HG02623 (cell line): ENCODE measurements around the gene TGFB1I1.
"Not testable (repeated sequence)": the region's sequence is repeated elsewhere in the genome, so short reads cannot be mapped to it uniquely, and the experiment has no call there.

Experiments used
- ATAC-seq: cut with Tn5 transposase; IDR thresholded peaks from one replicate; pipeline ENCODE4 v1.9.1; 2021; ENCODE audit warnings: moderate library complexity; ENCODE audit not compliant: unreplicated experiment

Gene TGFB1I1

GRCh38 chr16:31471875-31472708 is at the start of gene TGFB1I1:
Gene TGFB1I1 (plus strand): TSS chr16:31472152. CDS start chr16:31472189, 37 bp downstream.
- ATAC-seq: no peak

DNA sequence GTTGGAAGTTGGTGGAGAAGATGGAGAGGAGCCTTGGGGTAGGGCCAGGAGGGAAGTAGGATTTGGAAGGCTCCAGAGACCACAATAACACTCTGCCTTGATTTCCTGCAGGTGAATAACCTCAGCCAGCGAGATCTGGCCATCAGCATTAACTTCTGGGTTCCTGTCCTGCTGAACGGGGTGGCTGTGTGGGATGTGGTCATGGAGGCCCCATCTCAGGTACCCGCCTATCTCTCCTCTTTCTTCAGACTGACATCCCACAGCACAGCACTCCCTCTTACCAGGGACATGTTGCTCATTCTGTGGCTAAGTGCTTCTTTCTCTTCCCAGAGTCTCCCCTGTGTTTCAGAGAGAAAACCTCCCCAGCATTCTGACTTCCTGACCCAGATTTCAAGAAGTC is 48.7 kb upstream of the TGFB1I1 start:
- no peak for ATAC-seq

DNA sequence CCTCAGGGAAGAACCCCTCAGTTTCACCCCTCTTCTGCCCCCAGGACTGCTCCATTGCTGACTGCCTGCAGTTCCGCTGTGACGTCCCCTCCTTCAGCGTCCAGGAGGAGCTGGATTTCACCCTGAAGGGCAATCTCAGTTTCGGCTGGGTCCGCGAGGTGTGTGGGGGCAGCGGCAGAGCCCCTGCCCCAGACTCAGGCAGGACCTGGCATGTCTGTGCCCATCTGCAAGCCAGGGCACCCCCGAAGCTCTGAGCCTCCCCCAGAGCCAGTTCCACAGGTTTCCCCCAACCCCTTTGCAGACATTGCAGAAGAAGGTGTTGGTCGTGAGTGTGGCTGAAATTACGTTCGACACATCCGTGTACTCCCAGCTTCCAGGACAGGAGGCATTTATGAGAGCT is 48.2 kb upstream of the TGFB1I1 start:
- ATAC-seq: no peak

GRCh38 chr16:31427441-31428278 is 44.3 kb upstream of the TGFB1I1 start:
- ATAC-seq: no peak

DNA sequence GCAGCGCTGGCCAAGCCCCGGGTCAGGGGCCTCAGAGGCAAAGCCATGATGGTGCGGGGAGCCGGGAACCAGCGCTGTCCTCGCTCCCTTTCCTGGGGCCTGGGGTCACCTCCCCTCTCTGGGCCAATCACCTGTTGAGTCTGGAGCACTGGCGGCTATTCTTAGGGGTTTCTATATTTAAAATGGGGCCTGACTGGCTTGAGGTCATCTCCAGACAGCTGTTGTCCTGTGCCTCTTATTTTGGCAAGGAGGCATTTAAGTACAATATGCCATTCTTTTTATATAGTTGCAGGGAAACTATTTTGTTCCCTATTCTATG is 43.7 kb upstream of the TGFB1I1 start, which contains the start of gene COX6A2:
COX6A2 (minus strand) TSS at position 82 of the 319 bp plus-strand sequence; CDS start at position 47, 35 bp downstream.
- ATAC-seq: no peak

DNA sequence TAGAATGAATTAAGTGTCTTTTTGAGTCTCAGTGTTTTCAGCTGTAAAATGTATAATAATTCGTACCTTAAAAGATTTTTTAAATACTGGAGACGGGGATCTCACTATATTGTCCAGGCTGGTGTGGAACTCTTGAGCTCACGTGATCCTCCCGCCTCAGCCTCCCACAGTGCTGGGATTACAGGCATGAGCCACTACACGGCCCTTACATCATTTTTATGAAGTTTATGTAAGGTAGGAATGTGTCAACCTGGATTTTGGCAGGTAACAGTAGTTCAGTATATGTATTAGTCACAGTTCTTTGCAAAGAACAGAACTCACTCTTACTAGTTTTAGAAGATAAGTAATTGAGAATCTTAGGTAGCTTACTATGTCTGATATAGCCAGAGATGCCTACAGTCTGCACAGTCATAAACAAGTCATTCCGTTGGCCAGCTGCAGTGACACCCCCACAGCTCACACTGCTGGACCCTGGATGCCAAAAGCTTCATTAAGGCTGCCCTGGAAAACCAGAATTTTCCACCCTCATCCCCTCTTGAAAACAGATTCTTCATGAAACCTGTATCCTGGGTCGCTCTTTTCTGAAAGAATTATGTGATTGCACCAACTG is 43.2 kb upstream of the TGFB1I1 start:
- no peak for ATAC-seq

DNA sequence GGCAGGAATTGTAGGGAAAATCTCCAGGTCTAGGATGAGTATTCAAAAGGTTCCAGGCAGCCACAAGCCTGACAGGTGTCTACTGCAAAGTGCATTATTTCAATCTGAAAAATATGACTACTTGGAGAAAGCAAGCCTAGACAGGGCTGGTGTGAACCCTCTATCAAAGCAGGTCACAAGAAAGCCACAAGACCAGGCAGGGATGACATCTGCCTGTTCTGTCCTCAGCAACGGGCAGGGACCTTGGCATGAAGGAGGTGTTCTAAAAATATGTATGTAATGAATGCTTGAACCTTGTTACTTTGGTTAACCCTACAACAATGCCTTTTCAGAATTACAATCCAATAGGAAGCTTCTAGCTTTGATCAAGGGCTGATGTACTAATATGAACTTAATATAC is 42.6 kb upstream of the TGFB1I1 start:
- no peak for ATAC-seq

- no peak for ATAC-seq
These were observed 42.2 kb upstream of the TGFB1I1 start for GRCh38 chr16:31429796-31430195.

DNA sequence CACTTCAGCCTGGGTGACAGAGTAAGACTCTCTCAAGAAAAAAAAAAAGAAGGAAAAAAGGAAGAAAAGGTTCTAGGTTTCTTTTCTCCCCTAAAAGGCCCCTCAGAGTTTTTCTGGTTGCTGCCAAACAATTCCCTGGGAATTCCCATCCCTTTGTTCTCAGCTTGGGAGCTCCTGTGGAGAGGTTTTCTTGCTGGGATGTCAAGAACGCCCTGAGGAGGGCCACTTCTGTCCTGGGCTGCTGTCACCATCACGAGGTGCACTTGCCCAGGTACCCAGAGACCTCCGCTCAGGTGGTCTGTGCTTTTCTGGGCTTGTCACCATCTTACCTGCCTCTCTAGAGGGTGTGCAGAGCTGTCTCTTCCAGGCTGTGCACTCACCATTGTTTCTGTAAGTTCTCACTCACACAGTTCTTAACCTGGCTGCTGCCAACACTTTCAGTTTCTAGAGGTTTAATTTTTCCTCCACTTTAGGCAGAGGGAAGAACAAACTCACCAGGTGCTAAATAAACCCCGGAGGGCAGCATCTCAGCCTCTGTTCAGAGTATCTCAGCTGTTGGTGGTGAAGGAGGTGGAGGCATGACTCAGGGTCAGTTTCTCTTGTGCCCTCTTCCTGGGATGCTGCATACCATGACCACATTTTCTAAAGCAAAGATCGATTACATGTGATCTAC is 41.4 kb upstream of the TGFB1I1 start:
- no peak for ATAC-seq

DNA sequence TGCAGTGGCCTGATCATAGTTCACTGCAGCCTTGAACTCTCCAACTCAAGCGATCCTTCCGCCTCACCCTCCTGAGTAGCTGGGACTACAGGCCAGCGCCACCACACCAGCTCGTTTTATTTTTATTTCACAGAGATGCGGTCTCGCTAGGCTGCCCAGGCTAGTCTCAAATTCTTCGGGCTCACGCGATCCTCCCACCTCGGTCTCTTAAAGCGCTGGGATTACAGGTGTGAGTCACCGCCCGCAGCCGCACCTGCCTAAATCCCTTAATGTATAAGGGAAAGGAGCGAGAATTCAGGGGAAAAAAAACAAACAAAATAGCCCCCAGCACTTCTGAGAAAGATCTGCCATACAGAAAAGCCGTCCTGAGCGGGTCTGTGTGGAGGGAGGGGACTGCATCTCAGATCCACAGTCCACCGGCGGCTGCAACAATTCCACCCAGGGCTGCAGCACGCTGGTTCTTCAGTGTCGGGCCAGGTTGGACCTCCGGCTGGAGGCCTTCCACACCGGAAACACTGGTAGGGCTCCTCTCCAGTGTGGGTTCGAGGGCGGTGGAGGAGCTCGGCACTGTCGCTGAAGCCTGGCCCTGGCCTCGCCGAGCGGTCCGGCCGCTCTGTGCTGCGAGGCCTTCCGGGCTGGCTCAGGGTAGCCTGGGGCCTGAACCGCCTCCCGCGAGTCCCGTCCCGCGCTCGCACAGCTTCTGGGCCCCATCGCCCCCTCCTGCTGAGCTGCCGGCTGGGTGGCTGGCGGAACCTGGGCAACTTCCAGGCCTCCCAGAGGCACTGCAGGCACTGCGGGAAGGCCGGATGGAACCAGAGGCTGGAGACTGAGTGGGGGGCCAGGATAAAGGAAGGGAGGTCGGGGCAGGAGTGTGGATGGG is 36.4 kb upstream of the TGFB1I1 start:
- ATAC-seq: no peak

DNA sequence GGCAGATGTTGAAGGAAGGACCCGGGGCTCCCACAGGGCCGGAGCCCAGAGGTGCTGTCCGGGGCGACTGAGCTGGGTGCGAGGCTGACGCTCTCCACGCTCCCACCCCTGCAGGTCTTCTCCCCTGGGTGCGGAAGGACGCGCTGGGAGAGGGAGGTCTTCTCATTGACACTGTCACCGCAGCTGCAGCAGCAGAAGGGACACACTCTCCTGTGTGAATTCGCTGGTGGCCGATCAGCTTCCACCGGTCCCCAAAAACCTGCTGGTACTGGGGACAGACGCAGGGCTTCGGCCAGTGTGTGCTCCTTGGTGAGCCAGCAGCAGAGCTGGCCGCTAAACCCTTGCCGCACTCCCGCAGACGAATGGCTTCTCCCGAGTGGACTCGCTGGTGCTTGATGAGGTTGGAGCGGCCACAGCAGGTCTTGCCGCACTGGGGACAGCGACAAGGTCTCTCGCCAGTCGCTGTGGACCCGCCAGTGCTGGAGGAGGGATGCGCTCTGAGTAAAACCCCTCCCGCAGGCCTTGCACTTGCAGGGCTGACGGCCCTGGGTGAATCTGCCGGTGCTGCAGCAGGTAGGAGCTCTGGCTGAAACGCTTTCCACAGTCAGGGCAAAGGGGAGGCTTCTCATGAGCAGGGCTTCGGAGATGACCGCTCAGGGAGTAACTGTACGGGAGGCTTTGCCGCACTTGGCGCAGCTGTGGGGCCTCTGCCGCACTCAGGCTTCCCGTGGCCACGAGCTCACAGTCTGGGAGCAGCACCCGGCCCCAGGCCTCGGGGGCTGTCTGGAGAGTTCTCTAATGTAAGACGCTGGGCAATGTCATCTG is 35.5 kb upstream of the TGFB1I1 start:
- ATAC-seq: no peak

DNA sequence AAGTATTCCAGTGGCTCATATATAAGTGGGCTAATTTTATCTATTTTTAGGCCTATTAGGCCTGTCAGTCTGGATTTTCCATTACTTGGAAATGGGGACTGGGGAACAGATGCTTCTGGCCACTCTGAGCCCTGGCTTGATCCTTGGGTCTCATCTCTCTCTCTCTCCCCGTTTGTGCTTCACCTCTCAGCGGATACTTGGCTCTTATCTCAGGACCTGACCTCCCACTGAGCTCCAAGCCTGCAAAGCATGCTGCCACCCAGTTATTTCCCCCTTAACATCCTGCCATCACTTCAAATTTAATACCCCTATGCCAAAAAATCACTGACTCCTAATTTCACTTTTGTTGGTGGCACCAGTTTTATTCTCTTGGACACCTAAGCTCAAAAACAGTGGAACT is 33.5 kb upstream of the TGFB1I1 start:
- no peak for ATAC-seq

- ATAC-seq: not testable (repeated sequence)
These were observed 32.9 kb upstream of the TGFB1I1 start for GRCh38 chr16:31439023-31439422.

DNA sequence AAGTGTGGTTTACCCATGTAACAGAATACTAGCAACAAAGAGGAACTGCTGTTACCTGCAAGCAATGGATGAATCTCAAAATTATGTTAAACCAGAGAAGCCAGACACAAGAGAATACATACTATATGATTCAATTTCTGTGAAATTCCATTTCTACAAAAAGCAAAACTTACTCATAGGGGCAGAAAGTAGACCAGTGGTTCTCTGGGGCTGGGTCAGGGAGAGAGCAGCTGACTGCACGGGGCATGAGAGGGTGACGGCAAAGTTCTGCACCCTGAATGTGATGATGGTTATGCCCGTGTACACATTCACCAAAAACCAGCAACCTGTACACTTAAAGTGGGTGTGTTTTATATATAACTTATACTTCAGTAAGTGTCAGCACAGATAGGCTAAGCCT is 32.4 kb upstream of the TGFB1I1 start:
- ATAC-seq: no peak

GRCh38 chr16:31440516-31441184 is 31.3 kb upstream of the TGFB1I1 start:
- no peak for ATAC-seq

GRCh38 chr16:31441956-31442355 is 30.0 kb upstream of the TGFB1I1 start:
- ATAC-seq: no peak

DNA sequence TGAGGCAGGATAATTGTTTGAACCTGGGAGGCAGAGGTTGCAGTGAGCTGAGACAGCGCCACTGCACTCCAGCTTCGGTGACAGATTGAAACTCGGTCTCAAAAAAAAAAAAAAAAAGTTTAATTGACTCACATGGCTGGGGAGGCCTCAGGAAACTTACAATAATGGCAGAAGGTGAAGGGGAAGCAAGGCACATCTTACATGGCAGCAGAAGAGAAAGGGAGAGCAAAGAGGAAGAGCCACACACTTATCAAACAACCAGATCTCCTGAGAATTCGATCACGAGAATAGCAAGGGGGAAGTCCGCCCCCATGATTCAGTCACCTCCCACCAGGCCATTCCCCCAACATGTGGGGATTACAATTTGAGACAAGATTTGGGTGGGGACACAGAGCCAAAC is 26.0 kb upstream of the TGFB1I1 start:
- not testable (repeated sequence) for ATAC-seq

DNA sequence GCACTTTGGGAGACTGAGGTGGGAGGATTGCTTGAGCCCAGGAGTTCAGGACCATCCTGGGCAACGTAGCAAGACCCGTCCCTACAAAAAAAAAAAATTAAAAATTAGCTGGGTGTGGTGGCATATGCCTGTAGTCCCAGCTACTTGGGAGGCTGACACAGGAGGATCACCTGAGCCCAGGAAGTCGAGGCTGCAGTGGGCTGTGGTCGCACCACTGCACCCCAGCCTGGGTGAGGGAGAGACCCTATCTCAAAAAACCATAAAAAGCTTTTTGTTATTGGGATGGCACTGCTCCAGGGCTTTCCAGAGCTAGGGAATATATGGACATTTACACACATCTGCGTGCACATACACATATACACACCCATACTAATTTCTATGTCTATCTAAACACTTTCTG is 20.8 kb upstream of the TGFB1I1 start:
- ATAC-seq: no peak
